ENCODE results near the gene LAMA1.

- no peak for TF ChIP-seq CTCF (conservative IDR thresholded peaks at IDR 0.05; ENCODE audit: low read depth, low read length)
- no peak for TF ChIP-seq EZH2 (IDR thresholded peaks at IDR 0.05; ENCODE audit: borderline replicate concordance, low read depth, low read length, poor library complexity, severe bottlenecking)
Observed at GRCh38 chr18:7122376-7122775, 4.8 kb upstream of the LAMA1 start.
